ENCODE results near the gene PPP2R2C.

DNA sequence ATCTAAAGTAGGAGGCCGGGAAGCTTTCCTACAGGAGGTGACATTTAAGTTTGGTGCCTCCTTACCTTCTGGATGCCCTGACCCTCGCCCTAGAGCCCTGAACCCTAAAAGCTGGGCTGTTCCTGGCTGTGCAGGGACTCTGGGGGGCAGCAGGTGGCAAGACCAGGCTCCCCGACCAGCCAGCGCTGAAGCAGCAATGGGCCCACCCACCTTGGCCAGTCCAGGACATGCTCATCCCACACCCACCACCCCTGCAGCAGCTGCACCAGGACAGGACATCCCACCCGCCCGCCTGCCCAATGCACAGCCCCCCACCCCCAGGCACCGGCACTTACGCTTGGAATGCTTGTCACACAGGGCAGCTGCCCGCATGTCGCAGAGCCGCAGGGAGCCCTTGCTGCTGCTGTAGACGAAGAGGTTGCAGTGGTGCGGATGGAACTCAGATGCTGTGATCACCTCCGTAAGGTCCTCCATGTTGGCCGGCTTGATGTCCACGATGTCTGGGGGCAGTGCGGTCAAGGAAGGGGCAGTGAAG is 124.8 kb downstream of the PPP2R2C start:
- TF ChIP-seq CTCF (tag by site-specific recombination; IDR thresholded peaks at IDR 0.05) (no peak), ZNF362 (tag by site-specific recombination; IDR thresholded peaks at IDR 0.05) (no peak), TCF7L2 (IDR thresholded peaks at IDR 0.05; ENCODE audit: borderline replicate concordance, low read depth, low read length) (no peak), ZNF792 (tag by site-specific recombination; IDR thresholded peaks at IDR 0.05) (no peak), ZBTB8A (tag by site-specific recombination; IDR thresholded peaks at IDR 0.05) (no peak), ATF2 (tag by site-specific recombination; IDR thresholded peaks at IDR 0.05; ENCODE audit: low read depth) (no peak), YY1 (tag by site-specific recombination; IDR thresholded peaks at IDR 0.05) (no peak), ELK4 (IDR thresholded peaks at IDR 0.05; ENCODE audit: borderline replicate concordance, low read depth, low read length) (no peak)
- TF ChIP-seq, protein P1, sequence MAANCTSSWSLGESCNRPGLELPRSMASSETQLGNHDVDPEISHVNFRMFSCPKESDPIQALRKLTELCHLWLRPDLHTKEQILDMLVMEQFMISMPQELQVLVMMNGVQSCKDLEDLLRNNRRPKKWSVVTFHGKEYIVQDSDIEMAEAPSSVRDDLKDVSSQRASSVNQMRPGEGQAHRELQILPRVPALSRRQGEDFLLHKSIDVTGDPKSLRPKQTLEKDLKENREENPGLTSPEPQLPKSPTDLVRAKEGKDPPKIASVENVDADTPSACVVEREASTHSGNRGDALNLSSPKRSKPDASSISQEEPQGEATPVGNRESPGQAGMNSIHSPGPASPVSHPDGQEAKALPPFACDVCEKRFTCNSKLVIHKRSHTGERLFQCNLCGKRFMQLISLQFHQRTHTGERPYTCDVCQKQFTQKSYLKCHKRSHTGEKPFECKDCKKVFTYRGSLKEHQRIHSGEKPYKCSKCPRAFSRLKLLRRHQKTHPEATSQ (tag by site-specific recombination; IDR thresholded peaks at IDR 0.05), result no peak
- TF ChIP-seq, protein P2, sequence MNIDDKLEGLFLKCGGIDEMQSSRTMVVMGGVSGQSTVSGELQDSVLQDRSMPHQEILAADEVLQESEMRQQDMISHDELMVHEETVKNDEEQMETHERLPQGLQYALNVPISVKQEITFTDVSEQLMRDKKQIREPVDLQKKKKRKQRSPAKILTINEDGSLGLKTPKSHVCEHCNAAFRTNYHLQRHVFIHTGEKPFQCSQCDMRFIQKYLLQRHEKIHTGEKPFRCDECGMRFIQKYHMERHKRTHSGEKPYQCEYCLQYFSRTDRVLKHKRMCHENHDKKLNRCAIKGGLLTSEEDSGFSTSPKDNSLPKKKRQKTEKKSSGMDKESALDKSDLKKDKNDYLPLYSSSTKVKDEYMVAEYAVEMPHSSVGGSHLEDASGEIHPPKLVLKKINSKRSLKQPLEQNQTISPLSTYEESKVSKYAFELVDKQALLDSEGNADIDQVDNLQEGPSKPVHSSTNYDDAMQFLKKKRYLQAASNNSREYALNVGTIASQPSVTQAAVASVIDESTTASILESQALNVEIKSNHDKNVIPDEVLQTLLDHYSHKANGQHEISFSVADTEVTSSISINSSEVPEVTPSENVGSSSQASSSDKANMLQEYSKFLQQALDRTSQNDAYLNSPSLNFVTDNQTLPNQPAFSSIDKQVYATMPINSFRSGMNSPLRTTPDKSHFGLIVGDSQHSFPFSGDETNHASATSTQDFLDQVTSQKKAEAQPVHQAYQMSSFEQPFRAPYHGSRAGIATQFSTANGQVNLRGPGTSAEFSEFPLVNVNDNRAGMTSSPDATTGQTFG (tag by site-specific recombination; IDR thresholded peaks at IDR 0.05; ENCODE audit: borderline replicate concordance), result no peak
